ENCODE data around the gene DNAJB8.

Gene DNAJB8

DNA sequence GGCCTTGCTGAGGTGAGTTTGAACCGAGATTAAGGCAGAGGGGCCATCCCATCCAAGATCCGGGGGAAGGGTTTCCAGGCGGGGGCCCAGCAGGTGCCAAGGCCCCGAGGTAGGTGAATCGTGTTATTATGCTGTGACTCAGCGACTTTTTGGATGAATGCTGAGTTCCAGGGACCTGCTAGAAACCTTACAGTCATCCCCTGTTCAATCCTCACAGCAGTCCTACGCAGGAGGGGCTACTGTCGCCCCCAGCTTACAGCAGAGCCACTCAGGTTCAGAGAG lies 40.9 kb downstream of the DNAJB8 start:
- DNase-seq (ENCODE audit: low read depth) = no peak

DNA sequence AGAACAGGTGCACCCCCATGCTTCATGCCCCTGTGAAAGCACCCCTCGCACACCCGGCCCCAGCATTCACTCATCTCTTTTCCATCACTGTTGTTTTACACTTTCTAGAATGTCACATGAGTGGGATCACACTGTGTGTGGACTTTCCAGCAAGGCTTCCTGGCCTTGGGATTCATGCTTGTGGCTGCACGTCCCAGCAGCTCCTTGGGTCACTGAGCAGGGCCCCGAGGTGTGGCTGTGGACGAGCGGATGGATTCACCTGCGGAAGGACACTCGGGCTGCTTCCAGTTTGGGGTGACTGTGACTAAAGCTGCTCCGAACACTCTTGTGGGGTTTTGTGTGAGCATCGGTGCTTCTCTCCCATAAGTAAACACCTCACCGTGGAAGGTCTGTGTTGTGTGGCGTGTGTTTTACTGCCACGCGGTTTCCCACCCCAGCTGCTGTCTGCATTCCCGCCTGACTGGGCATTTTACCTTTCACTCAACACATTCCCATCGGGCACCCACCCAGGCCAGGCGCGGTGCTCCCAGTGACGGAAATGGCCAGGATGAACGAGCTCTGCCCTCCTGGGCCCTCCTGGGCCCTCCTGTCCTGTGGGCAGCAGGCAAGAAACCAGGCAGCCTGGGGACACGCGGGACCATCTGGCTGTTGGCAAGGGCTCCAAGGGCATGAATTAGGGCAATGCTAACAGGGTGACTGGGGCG lies 41.4 kb downstream of the DNAJB8 start:
- no peak for DNase-seq (ENCODE audit: low read depth)

DNA sequence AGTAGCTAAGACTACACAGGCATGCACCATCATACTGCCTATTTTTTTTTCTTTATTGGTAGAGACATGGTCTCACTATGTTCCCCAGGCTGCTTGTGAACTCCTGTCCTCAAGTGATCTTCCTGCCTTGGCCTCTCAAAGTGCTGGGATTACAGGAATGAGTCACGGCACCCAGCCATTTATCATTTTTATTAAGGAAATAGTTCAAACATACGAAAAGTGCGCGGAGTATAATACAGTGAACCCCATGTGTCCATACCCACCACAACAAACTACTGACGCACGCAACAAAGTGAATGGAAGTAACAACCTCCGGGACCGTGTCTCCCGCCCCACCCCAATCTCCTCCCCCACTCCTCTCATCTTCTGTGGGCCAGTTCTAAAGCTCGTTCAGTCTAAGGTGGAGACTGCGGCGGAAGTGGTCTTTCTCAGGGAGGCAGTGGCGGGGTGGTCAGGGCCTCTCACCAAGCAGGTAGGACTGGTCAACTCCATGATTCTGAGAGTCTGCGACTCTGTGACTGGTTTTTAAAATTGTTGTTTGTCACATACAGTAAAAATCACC lies 42.1 kb downstream of the DNAJB8 start:
- peak; percentile 66 for DNase-seq (ENCODE audit: low read depth)

DNA sequence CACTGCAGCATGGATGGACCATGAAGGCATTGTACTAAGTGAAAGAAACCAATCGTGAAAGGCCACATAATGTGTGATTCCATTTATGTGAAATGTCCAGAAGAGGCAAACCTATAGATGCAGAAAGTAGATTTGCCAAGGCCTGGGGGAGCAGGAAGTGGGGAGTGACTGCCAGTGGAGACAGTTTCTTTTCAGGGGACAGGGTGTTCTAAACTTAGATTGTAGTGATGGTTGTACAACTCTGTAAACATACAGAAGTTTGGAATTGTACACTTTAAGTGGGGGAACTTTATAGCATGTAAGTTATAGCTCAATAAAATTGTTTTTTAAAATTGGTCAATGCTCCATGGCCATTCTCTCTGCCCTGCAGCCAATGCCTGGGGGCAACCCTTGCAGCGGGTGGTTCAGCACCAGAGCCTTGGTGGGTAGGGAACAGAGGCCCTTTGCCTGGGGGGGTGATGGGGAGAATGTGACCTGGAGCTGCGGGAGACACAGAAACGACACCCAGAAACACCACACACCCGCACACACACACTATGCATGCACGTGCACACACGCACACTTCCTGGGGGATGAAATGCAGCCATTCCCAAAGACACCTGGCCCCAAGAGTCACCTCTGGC lies 43.1 kb downstream of the DNAJB8 start:
- DNase-seq (ENCODE audit: low read depth) = no peak

DNA sequence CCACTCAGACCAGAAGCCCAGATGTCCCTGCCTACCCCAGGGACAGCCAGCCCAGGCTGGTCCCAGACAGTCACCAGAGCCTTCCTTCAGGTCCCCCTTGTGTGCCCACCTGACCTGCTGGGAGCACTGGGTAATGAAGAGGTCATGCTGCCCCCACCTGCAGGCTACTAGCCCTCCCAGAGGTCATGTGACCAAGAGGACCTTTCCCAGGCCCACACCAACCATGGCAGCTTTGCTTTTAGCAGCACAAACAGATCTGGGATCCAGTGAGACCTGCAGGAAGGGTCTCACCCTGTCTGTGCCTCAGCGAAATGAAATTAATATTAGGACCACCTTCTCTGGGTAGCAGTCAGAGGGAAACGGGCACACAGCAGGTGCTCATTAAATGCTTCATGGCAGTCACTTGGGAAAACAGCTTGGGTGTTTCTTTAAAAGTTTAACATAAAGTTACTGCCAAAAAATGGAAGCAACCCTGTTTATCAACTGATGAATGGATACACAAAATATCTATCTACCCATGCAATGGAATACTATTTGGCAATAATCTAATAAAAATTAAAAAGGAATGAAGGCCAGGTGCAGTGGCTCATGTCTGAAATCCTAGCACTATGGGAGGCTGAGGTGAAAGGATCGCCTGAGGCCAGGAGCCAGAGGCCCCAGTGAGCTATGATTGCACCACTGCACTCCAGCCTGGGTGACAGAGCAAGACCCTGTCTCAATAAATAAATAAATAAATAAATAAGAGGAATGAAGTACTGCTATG lies 43.7 kb downstream of the DNAJB8 start:
- no peak for DNase-seq (ENCODE audit: low read depth)

DNA sequence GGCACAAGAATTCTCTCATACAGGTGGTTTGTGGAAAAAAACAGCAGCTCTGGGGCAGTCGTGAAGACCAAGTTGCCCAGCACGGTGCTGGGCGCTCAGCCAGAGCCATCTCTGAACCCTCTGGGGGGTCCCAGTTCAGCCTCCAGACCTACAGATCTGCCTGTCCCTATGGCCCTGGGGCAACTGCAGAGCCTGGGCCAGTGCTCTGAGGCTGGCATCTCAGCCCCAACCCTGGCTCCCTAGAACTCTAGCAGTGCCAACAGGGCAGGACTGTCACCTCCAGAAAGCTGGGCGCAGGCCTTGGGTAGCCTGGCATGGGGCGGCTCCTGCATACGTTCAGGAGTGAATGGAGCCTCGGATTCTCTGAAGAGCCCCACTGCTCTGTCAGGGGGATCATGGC lies 44.7 kb downstream of the DNAJB8 start:
- no peak for DNase-seq (ENCODE audit: low read depth)

DNA sequence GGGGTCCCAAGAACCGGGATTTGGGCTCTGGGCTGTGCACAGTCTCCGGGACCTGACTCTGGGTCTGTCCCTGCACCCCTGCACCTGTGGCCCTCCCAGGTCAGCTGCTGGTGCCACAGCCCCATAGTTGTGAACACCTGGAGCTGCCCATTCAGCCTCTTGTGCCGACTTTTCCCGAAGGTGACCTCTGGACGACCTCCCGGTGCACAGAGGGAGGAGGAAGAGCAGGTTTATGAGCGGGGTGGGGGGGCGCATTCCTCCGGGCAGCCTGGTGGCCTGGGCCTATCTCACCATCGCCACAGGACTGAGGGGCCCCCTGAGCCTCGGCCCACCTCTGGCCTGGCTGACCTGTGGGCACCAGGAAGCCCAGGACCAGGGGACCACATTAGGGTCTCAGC lies 45.3 kb downstream of the DNAJB8 start:
- DNase-seq (ENCODE audit: low read depth) = no peak

DNA sequence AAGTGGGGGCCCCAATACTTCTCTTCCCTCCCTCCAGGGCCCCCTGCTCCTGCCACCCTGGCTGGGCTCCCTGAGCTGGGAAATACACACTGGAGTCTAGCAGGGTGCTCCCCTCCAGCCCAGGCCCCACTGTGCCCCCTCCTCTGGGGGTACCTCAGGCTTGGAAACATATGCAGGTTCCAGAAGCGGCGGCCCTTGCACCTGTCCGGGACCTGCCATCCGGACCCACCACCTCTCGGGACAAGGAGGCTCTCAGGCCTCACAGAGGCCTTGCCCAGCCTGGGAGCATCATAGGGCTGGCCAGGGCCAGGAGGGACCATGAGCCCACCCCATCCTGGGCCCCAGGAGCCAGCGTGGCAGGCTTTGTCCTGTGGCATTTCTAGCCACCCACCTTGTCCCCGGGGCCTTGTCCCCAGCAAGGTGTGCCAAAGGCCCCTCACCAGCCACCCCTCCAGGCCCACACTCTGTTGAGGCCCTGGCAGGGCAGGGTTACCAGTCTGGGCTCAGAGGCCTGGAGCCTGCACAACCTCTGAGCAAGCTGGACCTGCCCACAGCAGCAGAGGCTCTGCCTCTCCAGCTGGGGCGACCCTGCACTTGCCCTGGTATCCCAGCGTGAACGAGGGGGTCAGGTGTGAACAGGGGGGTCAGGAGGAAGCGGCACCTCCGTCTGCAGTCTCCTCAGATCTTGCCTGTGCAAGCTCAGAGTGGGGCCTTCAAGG lies 45.8 kb downstream of the DNAJB8 start:
- no peak for DNase-seq (ENCODE audit: low read depth)

DNA sequence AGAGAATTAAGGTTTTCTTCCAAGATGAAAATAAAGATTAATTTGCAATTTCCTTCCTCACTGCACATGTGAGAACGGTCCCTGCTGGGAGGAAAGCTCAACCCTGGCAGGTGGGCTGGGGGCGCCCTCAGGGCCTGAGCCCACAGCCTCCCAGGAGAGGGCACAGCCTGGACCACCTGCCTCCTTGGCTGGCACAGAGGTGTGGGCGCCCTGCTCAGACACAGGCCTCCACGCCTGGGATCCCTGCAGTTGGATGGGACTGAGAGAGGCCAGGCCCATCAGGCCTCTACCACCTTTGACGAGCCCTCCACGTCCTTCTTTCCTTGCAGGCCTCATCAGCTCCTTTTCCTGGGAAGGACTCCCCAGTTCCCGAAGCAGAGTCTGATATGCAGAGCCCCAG lies 46.4 kb downstream of the DNAJB8 start:
- DNase-seq (ENCODE audit: low read depth) = no peak

DNA sequence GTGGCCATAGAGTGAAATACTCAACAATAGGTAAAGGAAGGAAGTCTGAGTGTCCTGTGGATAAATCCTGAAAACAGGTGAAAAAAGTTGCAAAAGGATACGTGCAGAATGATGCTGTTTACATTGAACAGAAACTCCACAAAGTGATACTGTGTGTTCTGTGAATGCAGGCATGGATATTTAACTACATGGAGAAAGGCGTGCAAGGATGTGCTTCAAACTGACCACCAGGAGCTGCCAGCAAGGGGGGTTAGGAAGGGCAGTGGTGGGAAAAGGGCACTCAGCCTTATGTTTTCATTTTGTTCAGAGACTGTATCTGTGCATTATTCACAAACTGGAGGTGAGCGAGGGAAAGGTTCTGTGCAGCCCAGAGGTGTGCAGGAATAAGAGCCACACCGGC lies 47.4 kb downstream of the DNAJB8 start:
- DNase-seq (ENCODE audit: low read depth) = no peak

DNA sequence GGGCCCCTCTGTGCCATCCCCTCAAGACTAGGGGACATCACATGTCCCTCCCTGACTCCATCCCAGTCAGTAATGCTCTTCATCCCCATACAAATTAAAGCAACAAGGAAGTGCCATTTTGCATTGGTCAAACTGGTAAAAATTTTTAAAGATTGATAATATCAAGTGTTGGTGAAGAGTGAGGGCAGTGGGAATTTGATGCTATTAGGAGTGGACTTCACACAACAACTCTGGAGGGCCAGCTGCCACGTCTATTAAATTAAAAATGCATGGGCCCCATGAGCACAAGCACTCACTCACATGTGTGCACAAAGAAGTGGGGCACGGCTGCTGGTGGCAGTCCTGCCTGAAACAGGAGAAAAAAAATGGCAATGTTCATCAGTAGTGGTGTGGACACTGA lies 47.8 kb downstream of the DNAJB8 start:
- DNase-seq (ENCODE audit: low read depth) = no peak

DNA sequence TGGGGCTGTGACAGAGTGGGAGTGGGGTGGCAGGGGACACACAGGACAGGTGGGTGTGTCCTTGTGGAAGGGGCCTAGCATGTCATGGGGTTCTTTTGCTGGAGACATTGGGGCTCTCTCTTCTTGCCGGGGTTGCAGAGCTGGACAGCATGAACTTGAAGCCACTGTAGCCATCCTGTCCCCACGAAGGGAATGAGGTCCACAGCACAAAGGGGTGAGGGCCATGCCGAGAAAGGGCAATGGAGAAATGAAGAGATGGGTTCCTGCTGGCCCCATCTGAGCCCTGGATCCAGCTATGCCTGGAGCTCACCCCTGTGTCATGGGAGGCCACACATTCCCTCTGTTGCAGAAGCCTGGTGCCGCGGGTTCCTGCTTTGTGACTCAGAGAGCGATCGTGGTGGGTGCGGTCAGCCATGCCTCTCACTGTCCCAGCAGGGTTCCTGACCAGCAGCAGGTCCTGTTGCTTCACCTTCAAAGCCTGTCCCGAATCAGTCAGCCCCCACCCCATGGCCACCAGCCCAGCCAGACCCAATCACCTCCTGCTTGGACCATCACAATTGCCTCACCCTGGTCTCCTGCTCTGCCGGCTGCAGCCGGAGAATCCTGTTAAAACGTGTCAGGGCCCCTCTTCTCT lies 50.0 kb downstream of the DNAJB8 start:
- DNase-seq (ENCODE audit: low read depth) = peak; percentile 76

DNA sequence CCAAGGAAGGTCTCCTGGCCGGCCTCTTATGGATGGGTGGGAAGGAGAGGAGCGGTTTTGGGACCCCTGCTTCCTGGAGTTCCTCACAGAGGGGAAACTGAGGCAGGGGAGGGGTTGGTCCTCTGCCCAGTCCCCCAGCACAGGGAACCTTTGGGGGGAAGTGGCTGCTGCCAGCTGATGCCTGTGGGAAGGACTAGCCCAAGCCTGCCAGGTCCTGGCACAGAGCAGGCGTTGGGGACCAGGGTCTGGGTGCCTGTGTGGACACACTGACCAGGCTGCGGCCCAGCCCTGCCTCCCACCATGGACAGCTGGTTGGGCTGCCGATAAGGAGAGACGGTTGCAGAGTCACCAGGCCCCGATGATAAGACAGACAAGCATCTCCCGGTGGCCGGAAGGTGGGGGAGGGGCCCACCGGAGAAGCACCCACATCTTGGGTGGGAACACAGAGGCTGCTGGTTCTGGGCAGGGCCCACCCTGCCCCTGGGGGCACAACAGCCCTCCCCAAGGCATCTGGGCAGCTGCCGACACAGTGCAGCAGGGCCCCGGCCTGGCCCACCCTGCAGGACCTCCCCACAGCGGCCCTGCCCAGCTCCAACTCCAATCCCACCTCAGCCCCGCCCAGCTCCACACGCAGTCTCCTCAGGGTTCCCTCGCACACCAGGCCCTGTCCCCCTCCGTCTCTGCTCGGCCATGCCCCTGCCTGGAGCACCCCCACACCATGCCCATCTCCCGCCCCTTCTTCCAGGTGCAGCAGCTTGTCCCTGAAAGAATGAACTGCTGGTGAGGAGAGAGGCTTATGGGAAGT lies 50.7 kb downstream of the DNAJB8 start:
- no peak for DNase-seq (ENCODE audit: low read depth)

DNA sequence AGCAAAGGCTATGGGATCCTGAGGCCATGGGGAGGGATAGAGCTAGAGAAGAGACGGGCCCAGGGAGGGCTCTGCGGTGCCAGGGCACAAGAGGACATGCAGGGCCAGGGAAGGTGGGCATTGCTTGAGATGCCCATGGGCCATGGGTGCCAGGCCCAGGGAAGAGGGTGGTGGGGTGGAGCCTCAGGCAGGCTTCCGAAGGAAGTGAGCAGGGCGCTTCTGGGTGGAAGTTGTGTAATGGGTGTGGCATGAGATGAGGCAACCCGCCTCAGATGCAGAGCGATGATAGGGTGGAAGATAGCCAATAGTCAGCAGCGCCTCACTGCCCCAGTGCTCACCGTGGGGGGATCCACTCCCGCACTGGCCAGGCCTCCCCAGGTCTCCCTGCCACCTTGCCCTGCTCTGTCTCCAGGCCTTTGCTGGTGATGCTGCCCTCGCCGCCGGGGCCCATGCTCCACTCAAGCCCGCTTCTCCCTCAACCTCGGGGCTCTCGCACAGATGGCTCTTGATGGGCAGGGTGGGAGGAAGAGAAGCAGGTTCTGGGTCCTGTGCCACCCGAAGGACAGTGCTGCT lies 51.4 kb downstream of the DNAJB8 start:
- DNase-seq (ENCODE audit: low read depth) = no peak

DNA sequence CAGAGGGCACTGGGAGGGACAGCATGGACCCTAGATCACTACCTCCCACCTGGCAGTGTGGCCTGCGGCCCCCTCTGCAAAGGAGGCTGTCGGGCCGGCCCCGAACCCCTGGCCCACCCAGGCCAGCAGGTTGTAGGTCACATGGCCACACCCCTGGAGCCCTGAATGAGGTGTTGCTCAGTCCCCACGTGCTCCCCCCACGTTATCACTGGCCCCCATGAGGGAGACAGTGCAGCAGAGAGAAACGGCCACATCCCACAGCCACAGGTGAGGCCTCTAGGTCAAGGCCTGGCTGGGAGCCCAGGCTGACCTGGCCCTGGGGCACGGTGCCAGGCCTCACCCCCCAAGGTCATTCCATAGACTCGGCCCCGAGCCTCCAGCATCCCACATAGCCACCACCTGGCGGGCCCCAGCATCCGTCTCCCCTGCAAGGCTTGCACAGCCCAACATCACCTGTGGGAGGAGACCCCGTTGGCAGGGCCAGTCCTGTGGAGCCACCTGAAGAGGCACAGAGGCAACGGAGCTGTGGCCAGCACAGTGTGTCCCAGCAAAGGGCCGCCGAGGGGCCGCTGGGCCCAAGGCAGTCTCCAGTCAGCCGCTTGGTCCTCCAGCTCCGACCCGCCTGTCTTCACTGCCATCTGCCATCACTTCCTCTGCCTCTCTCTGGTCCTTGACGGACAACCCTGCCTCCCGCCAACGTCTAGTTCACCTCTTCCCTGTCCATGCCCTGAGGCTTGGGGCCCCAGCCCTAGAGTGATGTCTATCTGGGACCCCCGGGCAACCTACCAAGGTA lies 53.1 kb downstream of the DNAJB8 start:
- DNase-seq (ENCODE audit: low read depth) = no peak

DNA sequence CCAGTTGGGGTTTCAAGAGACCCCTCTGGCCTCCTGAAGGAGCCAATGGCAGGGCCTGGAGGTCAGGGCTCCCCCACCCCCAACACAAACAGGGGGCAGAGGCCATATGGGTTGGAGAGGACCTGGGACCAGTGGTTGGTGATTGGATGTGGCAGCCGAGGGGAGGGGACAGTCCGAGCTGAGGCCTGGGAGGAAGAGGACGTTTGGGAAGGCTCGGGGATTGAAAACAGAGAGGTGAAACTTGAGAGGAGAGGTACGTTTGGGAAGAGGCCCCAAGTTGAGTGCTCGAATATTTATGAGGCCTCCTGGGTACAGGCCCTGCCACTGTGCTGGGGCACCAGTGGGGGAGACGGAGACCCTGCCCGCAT lies 53.7 kb downstream of the DNAJB8 start:
- no peak for DNase-seq (ENCODE audit: low read depth)
